Bronchial epithelial cell (primary cell): ENCODE measurements around the gene CXCL3. TPM values are rescaled to one million over a fixed set of nuclear protein-coding genes. Genes with fewer than 3 reads are reported as not detected.

Experiments
- DNase-seq: peaks from one replicate; pipeline ENCODE4 v3.0.0-alpha.2; 2010; ENCODE audit warnings: low read depth
- FAIRE-seq: peaks from 2 replicates; lab custom pipeline; 2011; peaks lifted over from hg19 to GRCh38; lab: Jason Lieb, UNC
- H3K27me3 ChIP-seq: 2 replicates; pipeline ENCODE4 v1.5.1; 2011; ENCODE audit warnings: low read length; ENCODE audit not compliant: control insufficient read depth, insufficient read depth
- H3K36me3 ChIP-seq: 2 replicates; pipeline ENCODE4 v1.5.1; 2011; ENCODE audit warnings: low read length; ENCODE audit not compliant: control insufficient read depth, insufficient read depth
- H3K4me3 ChIP-seq: 2 replicates; pipeline ENCODE4 v1.5.1; 2011; ENCODE audit warnings: mild to moderate bottlenecking, low read depth, low read length, control low read depth
- total RNA-seq: library from RNA; depleted of rRNA; stranded (reverse); fragments of >200 nt; gene quantifications from 2 replicates; pipeline ENCODE4 v1.2.1, GENCODE V29; 2014
- TF ChIP-seq, protein P1 (sequence below): IDR thresholded peaks from 2 replicates; pipeline ENCODE4 v1.5.1; 2011; ENCODE audit warnings: mild to moderate bottlenecking, moderate library complexity, low read length, control low read depth, inconsistent platforms; ENCODE audit not compliant: insufficient read depth, severe bottlenecking

Gene CXCL3
- total RNA-seq, 1 donor from 2014 or later: 0.26 TPM

DNA sequence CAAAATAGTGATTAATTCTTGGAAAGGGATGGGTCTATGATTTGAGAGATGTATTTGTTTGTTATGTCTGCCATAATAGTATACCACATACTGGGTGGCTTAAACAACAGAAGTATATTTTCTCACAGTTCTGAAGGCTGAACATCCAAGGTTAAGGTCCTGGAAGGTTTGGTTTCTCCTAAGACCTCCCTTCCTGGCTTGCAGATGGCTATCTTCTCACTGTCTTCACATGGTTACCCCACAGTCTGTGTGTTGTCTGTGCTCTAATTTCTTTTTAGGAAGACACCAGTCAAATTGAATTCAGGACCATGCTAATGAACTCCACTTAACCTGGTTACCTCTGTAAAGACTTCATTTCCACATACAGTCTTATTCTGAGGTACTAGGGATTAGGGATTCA lies 34.9 kb upstream of the CXCL3 start:
- TF ChIP-seq, protein P1, sequence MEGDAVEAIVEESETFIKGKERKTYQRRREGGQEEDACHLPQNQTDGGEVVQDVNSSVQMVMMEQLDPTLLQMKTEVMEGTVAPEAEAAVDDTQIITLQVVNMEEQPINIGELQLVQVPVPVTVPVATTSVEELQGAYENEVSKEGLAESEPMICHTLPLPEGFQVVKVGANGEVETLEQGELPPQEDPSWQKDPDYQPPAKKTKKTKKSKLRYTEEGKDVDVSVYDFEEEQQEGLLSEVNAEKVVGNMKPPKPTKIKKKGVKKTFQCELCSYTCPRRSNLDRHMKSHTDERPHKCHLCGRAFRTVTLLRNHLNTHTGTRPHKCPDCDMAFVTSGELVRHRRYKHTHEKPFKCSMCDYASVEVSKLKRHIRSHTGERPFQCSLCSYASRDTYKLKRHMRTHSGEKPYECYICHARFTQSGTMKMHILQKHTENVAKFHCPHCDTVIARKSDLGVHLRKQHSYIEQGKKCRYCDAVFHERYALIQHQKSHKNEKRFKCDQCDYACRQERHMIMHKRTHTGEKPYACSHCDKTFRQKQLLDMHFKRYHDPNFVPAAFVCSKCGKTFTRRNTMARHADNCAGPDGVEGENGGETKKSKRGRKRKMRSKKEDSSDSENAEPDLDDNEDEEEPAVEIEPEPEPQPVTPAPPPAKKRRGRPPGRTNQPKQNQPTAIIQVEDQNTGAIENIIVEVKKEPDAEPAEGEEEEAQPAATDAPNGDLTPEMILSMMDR: no peak
- no peaks in the 10 kb centered on the region for H3K36me3 ChIP-seq
- no peaks in the 10 kb centered on the region for H3K27me3 ChIP-seq
- H3K4me3 ChIP-seq: no peak overlapping the region
- FAIRE-seq (no peak), DNase-seq (no peak)

DNA sequence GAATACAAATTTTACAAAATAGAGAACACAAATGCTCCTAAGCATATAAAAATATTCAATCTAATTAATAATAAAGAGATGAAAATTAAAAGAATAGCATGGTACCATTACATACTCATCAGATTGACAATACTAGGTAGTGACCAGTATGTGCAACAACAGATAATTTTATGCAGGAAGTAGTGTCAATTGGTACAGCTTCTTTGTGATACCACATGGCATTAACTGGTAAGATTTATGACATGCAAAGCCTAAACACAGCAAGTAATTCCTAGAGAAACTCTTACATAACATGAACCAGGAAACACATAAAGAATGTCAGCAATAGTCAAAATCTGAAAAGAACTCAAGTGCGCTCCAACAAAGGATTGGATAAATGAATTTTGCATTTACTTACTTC lies 34.2 kb upstream of the CXCL3 start:
- Histone ChIP-seq H3K4me3 (no peak overlapping the region), H3K27me3 (no peaks in the 10 kb centered on the region), H3K36me3 (no peaks in the 10 kb centered on the region)
- no peak for DNase-seq
- TF ChIP-seq, protein P1: no peak
- no peak for FAIRE-seq

DNA sequence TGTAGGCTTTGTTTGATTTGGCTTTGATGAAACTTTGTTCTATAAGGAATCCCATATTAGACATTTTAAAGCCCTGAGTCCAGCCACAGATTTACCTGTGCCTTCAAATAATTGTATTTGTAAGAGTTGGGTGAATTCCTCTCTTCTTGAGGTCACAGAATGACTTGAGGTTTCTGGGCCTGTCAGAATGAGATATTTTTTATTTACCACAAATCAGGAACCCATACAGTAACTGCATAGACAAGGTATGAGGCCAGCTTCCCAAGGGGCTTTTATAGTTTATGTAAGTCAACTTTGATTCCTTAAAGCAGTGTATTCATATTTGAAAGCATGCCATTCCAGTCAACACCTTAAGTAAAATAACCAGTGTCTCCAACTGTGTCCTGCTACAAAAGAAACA lies 29.1 kb upstream of the CXCL3 start:
- TF ChIP-seq, protein P1: no peak
- FAIRE-seq: no peak
- no peak for DNase-seq
- Histone ChIP-seq H3K27me3 (no peaks in the 10 kb centered on the region), H3K36me3 (no peaks in the 10 kb centered on the region), H3K4me3 (no peak overlapping the region)

DNA sequence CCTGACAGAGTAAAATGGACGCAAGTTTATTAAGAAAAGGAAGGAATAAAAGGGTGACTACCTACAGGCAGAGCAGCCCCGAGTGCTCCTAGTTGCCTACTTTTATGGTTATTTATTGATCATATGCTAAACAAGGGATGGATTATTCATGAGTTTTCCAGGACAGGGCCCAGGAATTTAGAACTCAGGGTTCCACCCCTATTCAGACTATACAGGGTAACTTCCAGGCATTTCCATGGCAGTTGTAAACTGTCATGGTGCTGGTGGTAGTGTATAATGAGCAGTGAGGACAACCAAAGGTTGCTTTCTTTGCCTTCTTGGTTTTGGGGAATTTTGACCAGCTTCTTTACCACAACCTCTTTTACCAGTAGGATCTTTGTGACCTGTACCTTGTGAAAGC lies 27.7 kb upstream of the CXCL3 start:
- no peak overlapping the region for H3K4me3 ChIP-seq
- DNase-seq: no peak
- FAIRE-seq: no peak
- H3K36me3 ChIP-seq: no peaks in the 10 kb centered on the region
- H3K27me3 ChIP-seq: no peaks in the 10 kb centered on the region
- TF ChIP-seq, protein P1: no peak

DNA sequence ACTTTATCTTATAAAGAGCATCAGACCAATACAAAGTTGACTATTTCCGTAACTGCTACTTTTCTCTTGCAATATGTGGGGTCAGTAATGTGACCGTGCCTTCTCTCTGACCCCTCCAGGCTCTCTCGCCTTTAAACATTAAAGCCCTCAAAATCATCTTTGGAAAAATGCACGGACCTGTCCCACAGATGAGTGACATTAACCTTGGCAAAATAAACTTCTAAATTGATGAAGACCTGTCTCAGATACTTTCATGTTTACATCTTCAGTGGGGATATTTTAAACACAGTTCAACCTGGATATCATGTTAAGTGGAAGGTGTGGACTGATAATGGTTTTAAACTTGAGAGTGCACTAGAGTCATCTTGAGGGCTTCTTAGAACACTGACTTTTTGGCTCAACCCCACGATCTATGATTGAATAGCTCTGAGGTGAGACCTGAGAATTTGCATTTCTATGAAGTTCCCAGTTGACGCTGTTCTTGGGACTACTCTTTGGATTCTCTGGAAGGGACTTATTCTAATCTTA lies 26.7 kb upstream of the CXCL3 start:
- Histone ChIP-seq H3K27me3 (no peaks in the 10 kb centered on the region), H3K36me3 (no peaks in the 10 kb centered on the region), H3K4me3 (no peak overlapping the region)
- TF ChIP-seq, protein P1: no peak
- no peak for DNase-seq
- FAIRE-seq: no peak

DNA sequence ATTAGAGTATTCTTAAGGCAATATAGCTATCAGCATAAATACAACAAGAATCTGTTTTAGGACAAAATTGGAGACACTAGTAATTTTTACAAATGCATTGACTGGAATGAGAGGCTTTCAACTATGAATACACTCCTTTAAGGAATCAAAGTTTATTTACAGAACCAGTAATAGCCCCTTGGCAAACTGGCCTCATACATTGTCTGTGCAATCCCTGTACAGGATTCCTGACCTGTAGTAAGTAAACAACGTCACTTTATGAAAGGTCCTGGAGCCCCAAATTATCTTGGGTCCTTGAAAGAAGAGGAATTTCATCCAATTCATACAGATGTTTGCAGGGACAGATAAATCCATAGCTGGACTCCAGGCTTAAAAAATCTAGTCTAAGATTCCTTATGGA lies 25.4 kb upstream of the CXCL3 start:
- TF ChIP-seq, protein P1: no peak
- Histone ChIP-seq H3K4me3 (no peak overlapping the region), H3K36me3 (no peaks in the 10 kb centered on the region), H3K27me3 (no peaks in the 10 kb centered on the region)
- DNase-seq: no peak
- FAIRE-seq: no peak
